HG02870 (cell line): Measurements from ENCODE around the gene CRACDL.

ENCODE experiments used
- ATAC-seq: cut with Tn5 transposase; IDR thresholded peaks from one replicate; pipeline ENCODE4 v1.9.1; 2021; ENCODE audit warnings: mild to moderate bottlenecking, moderate library complexity; ENCODE audit not compliant: unreplicated experiment

Gene CRACDL

DNA sequence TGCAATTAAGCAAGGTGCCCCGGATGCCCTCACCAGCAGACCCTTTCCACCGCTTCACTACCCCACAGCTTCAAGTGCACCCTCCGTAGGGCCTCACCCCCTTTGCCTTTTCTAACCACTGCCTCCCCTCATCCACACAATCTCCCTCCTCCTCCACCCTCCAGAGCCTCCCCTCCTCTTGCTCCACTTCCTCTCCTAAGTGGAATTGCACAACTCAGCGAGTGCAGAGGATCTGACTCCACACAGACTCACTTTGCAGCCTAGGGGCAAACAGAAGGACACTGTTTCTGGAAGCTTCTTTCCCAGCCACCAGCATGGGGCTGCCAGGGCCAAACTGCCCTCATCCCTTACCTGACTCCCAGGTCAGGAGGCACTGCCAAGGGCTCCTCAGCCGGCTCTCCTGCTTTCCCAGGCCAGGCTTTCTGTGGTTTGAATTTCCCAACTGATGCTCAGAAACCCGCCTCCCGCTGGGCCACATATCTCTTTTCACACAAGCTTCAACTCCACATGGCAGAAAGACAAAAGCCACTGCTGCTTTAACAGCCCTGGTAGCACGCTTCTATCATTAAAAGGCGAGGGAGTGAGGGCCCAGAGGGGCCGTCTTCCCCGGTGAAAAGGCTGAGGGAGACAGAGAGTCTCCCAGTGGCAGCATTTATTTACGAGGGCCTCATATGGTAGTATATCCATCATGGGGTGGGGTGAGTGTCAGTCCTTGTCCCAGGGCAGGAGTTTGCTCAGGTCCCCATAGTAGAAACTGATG, 130.4 kb downstream of the CRACDL start:
- ATAC-seq, result no peak

DNA sequence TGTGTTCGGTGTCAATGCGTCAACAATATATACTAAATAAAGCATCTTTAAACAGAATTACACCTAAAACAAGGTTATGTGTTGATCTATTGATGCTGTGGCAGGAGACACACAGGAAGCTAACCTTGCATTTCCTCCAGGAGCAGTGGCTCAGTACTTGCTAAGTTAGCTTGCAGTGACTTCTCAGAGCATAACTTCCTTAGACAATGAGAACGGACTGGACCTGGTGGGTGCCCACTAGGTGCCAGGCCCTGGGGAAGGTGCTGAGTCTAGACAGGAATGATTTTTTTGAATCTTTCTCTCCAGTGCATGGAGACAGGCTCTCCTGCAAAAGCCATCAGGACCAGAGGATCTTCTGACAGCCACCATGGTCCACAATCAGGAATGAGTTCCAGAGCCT, 131.3 kb downstream of the CRACDL start:
- ATAC-seq, result no peak

DNA sequence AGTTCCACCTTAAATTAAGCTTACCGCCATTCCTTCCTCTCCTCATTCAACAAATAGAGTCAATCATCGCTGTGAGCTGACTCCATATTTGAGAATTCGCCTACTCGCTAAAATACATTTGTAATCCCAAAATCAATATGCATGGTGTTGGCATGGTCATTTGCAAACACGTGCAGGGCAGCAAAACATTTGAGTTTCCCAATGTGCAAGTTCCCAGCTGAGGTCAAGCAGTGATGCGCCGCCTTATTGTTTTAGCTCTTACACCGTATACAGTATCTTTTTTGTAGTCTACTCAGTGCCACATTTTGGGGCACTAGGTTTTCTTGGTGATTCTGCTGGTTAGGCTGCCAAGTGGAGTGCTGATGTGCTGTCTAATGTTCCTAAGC, 131.8 kb downstream of the CRACDL start:
- no peak for ATAC-seq

DNA sequence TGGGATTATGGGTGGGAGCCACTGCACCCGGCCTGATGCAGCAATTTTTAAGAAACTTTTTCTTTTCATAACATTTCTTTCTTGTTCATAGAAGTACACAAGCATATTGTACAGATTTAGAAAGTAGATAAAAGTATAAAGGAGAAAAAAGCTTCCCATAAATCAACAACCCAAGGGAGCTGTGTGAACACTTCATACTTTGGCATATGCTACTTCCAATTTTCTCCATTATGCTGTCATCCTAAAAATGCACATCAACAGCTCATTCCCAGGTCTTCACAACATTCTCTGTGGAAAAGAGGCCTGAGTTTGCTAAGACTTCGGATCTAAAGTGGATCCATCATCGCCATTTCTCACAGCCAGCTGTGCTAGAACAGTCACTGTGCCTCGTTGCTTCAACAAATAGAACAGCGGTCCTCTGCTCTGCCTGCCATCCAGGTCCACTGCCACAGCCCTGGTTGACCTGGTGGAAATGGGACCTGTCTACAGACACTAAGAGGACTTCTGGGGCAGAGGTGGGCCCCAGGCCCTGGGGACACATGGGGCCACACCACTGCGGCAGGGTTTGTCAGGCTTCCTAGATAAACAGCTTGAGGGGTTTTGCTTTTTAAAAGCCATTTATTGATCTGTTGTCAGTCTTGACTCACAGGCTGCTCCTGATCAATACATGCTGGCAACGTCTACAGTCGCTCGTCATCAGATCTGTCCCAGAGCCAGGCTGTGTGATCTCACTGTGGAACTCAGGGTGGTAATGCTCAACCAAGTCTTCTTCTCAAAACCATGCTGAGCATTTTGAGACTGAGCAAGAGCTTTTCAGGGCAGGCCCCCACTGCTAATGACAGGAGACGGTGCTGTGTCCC, 132.4 kb downstream of the CRACDL start:
- no peak for ATAC-seq

DNA sequence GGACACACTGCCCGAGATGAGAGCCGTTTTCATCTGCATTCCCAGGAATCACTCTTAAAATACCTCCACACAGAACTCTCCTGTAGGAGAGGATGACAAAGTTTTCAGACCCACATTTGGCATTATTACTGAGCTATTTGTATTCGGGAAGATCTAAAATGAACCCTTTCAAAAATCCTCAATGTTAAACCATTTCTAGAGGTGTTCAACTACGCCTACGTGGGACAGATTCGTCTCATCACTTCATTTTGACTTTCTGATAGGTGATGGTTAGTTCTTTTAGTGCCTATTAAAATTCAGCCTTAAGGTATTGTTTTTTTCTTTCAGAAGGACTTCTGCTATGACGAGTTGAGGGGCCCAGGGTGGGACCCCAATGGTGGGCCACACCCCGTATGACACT, 133.7 kb downstream of the CRACDL start:
- ATAC-seq, result no peak

DNA sequence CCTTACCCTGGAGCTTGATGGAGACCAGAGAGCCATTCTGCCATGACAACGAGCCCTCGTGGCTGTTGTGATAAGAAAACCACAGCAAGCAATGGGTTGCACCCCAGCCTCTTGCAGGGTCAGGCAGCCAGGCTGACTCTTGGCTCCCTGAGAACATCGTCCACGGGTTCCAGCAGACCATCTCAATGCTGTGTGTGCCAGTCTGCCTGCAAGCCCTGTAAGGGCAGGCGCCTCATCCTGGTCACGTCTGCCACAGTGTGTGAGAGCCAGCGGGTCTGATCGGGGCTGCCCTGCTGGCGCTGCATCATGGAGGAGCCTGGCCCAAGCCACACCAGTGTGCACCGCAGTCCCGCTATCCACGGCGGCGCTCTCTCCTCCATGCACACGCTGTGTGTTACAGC, 134.1 kb downstream of the CRACDL start:
- ATAC-seq, result no peak

DNA sequence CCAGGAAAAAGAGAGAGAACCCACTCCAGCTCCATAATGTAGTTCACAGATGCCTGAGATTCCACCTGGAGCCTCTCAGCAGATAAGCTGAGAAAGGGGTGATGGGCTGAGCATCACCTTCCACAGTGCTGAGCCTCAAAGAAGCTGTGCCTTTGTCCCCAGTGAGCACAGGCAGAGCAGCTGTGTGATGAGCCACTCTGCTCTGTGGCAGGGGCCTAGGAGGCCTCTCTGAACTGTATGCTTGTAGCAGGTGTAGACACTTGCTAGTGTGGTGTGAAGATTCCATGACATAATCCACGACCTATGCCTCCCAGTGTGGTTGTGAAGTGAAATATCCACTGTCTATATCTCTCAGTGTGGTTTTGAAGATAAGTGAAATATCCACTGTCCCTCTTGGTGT, 134.7 kb downstream of the CRACDL start:
- no peak for ATAC-seq

DNA sequence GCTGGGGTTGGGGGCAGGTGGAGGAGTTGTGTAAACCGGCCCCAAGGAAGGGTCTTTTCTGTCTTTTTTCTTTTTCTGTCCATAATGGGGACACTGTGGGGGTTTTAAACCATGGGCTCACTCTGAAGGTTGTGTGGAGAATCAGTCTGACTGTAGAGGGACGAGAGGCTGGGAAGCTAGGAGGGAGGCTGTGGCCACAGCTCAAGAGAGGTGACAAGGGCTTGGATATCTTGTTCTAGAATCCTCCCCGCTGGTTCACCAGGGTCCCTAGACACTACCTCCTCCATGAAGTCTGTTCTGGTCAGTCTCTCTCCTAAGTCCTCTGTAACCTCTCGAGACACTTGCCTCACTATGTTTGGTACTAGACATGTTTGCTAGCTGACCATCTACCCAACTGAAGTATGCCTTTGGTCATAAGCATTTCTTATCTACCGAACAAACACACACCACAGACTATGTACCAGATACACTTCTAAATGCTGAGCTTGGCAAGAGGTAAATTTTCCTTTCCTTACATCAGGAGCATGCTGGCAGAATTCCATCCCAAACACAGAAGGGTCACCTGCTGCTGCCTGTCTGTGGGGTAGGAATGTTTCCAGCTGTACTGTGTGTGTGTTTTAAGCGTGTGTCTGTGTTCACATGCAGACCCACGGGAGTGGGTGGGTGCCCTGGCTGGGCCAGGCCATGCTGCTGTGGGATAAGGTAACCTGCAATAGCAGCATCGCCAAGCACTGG, 135.5 kb downstream of the CRACDL start:
- no peak for ATAC-seq

DNA sequence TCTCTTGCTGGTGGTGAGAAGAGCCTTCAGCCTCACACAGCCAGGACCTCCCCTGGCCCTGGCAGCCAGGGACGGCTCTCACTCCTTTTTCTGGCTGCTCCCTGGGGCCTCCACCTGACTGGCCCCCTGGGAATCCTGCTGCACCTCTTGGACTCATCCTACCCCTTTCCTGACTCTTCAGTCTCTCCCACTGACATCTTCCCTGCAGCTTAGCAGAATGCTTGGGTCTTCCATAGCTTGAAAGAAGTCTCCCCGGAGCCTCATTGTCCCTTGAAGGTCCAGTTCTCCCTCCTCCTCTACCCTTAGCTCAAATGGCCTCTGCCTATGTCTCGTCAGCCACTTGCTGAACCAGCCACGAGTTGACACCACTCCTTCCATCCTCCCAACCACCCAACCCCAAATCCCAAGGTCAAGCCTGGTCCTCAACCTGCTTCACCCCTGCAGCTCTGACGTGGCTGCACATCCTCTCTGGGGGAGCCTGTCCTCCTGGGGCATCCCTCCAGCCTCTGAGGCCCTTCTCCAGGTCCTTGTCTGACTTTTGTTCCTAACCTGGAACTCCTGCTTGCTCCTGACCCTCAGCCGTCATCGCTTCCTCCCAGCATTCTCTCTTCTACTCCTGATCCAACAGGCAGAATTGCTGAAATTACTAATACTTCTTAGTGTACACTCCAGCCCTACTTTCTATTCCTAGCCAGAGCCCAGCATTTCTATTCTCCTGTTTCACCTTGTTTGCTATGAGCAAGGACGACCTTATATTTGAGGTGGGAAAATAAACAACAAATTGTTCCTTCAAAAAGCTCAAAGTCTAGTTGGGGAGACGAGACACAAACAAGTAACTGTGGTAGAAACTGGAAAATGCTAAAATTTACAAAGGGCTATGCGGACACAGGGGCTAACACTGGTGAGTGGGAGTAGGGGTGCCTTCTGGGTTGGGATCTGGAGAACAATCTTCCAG, 136.4 kb downstream of the CRACDL start:
- no peak for ATAC-seq

DNA sequence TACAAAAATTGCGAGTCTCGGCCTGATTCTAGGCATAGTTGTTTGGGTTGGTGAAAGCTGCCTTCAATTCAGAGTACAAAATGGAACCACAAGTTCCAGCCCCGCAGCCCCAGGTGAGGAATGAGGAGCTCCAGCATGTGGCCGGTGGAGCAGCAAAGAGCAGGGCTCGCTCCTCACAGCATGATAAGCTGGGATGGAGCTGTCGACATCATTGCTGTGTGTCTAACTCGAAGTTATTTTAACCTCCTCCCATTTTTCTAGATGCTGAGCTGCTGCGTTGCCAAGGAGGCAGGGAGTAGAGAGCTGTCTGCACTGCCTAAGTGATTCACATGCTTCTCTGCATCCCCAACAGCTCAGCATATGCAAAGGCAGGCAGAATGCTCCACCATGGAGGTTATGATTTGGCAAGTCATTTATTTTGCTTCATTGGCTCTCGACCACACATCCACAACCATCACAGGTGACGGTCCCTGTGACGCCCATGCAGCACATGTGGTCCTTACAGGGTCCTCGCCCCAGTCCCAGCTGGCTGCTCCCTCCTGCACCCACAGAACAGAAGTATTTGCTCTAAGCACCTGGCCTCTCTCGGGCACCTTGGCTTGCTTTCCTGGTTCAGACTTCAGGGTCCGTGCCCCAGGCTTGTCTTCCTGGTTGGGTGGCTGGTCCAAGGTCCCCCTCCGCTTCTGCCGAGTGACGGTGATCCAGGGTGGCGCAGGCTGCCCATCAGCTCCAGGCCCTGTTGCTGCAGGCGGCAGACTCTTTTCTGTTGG, 139.1 kb downstream of the CRACDL start:
- no peak for ATAC-seq

DNA sequence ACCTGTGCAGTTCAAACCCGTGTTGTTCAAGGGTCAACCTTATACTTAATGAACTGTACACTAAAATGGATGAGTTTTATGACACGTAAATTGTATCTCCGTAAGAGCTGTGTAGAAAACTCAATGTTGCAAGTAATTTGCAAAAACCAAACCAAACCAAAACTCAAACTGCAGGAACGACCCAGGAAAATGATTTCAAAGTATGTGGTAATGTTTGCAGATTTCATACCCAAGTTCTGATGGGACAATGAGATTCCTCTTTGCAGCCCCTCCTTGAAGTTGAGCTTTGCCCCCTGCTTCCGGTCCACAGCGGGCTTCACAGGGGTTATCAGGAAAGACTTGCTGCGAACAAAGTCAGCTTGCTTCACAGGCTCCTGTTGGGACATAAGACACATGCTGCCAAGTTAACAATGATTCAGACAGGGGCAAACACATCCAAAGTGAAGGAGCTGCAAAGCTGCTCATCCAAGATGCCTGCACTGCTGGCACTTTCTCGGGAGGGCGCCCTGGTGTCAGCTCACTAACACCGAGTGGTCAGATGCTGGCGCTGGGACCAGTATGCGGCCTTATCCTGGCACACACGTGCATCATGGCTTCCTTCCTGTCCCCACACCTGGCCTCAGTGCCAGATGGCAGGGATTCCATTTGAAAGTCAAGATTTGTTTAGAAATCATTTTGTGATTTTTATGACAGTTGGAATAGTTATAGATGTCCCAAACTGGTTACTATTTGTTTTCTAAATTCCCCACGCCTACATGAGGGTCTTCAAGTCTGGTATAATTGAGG, 139.9 kb downstream of the CRACDL start:
- no peak for ATAC-seq

DNA sequence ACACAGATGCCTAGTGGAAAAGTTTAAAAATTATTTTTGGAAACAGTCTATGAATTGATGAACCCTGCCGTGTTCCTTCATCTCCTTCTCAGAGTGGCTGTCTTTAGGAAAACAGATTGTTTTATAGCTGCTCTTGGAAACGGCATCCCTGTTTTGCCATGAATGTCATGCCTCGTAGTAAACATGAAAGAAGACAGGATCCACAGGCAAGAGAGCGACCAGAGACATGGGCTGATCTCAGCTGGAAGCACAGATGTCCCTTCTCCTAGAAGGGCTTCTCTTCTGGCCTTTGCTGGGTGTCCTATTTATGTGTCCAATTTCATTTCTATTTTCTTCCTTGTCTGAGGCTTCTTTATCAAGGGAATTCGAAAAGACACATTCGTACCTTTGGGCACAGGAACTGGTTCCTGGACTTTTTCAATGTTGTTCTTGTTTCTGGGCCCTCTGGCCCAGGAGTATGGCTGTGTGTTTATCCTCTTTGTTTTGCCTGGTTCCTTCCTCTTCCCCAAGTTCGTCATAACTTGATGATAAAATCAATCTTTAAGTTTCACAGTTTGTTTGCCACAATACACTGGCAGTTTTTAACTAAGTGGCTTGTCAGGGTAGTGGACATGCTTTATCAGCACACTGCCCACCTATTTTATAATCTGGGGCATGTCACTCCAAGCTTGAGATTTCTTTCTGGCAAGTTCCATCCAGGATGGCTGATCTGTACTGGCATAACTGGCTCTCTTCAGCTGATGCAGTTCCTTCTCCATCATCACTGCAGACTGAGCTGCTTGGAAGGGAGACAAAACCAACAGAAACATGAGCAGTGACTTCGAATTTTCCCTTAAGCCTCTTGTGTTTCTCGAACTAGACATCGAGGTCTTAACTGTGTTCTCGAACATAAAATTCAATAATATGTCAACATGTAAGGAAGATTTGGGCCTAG, 141.9 kb downstream of the CRACDL start:
- ATAC-seq, result no peak

DNA sequence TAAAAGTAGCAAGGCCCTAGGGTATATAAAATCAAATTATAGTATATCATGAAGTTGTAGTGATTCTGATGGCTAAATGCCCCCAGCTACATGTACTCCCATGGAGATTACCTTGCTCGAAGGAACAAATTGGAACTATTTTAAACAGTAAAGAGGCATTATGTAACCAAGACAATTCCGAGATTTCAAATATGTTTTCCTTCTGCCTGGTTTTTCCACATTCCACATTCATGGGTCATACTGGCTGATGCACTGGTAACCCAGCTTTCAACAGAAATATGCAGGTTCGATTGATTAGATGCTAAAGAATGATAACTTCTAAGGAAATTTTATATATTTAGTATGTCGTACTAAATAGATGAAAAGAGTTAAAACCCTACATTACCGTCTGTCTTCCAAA, 142.8 kb downstream of the CRACDL start:
- no peak for ATAC-seq

DNA sequence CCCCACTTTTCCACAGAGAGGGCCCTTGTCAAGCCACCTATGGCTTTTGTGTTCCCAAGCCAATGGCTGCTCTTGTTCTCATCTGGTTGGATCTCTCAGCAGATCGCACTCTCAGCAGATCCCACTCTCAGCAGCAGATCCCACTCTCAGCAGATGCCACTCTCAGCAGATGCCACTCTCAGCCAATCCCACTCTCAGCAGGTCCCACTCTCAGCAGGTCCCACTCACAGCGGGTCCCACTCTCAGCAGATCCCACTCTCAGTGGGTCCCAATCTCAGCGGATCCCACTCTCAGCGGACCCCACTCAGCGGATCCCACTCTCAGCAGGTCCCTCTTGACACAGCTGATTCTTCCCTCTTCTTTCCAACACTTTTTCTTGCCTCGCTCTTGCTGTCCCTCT, 145.8 kb downstream of the CRACDL start:
- ATAC-seq, result no peak

DNA sequence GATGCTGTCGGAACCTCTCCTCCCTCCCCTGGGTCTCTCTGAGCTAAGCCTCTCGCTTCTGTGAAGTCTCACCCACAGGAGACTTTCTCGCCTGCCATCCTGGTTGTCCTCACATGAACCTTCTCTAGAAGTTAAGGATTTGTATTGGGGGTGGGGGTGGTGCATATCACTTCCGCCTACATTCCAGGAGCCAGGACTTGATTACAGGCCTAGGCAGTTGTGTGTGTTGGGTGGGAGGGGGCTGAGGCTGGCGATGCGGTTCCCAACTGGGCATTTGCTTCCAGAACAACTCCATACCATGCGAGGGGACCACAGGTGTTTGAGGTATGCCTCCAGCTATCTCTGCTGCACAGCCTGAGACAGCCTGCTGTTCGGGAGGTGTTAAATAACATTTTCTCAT, 148.3 kb downstream of the CRACDL start:
- no peak for ATAC-seq

DNA sequence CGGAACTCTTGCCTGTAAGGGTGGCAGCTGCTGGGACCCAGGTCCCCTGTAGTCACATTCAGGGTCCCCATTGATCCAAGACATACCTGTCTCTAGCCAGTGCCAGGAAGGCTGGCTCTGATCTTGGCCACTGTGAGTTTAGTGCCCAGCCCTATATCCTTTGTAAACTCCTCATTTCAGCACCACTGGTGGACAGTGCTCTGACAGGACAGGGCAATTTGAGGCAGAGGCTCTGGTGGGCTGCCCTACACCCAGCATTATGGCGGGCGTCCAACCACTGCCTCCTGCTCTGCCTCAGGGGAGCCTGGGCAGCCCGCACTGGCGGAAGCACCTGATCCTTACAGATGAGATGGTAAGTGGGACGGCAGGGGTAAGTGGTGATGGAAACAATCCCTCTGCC, 149.8 kb downstream of the CRACDL start:
- ATAC-seq, result no peak

DNA sequence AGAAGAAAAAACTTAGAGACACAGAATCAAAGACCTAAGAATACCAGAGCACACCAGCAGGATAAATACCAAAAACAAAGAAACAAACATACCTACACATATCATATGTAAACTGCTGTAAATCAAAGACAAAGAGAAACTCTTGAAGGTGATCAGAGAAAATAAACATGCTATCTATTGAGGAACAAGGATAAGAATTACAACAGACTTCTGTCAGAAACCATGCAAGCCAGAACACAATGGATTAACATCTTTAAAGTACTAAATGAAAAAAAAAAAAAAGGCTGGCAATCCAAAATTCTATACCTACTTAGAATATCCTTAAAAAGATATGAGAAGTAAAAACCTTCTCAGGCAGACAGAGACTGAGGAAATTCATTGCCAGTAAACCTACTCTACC, 153.5 kb downstream of the CRACDL start:
- ATAC-seq, result no peak

DNA sequence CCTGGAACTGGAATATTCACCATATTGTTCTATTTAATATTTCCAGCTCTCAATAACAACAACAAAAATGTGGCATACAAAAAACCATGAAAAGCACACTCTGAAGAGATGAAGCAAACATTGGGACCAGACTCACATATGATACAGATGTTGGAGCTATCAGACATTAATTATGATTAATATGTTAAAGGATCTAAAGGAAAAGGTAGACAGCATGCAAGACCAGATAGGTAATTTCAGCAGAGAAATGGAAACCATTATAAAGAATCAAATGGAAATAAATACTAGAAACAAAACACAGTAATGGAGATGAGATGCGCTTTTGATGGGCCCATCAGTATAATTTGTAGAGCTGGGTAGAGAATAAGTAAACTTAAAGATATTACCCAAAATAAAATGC, 154.2 kb downstream of the CRACDL start:
- no peak for ATAC-seq
